ENCODE data around the gene PGAM2. TPM values are rescaled to one million over a fixed set of nuclear protein-coding genes. Genes with fewer than 3 reads are reported as not detected.

Gene PGAM2
- total and polyA plus RNA-seq, 2 of the 4 experiments (the other 2 are of a cell fraction) = not detected

GRCh38 chr7:44110719-44111635 lies 45.6 kb upstream of the PGAM2 start (continued):
- TF ChIP-seq MAZ (IDR thresholded peaks at IDR 0.05; ENCODE audit: borderline replicate concordance, low read depth, low read length) = no peak

- H2AK9ac ChIP-seq (replicated peaks; ENCODE audit: low read depth, low read length, poor library complexity) = no peak overlapping the region
- H3K9me1 ChIP-seq (ENCODE audit: insufficient read depth, low read length) = peaks cover 7% of the 10 kb centered on the region
- no peak overlapping the region for H3K18ac ChIP-seq (ENCODE audit: low read depth, low read length)
- WGBS, 2 experiments (ENCODE audit: extremely low coverage in 2 of 2, insufficient read length in 1 of 2) = 92% methylated on average over 8 of the region's 18 CpGs; no CpG with 5 or more reads in 1 of the 2 experiments
- H3K27ac ChIP-seq (ENCODE audit: insufficient read depth, low read length) = no peak overlapping the region
- DNase-seq = no peak
- peaks cover 9% of the 10 kb centered on the region for H3K36me3 ChIP-seq (ENCODE audit: control insufficient read depth, insufficient read depth, low read length)
- H2BK15ac ChIP-seq (ENCODE audit: low read depth, low read length) = no peak overlapping the region
- no peak overlapping the region for H3K14ac ChIP-seq (replicated peaks; ENCODE audit: low read depth, low read length)
- no peak overlapping the region for H2AFZ ChIP-seq (replicated peaks; ENCODE audit: low read length, poor library complexity)
- H3K79me1 ChIP-seq (ENCODE audit: low read depth in 1 of 2, low read length in 2 of 2) = no peaks in the 10 kb centered on the region; a peak in 1 of 4 replicates
- no peak overlapping the region for H2AK5ac ChIP-seq (ENCODE audit: low read depth, low read length)
- no peaks in the 10 kb centered on the region for H3K27me3 ChIP-seq (ENCODE audit: control insufficient read depth, insufficient read depth, low read length)
- H3K23ac ChIP-seq (ENCODE audit: low read depth, low read length) = no peak overlapping the region
- no peak for ATAC-seq (ENCODE audit: low read depth)
- TF ChIP-seq BHLHE40 (IDR thresholded peaks at IDR 0.05; ENCODE audit: low read depth, low read length) = no peak
- no peak for TF ChIP-seq RCOR1 (IDR thresholded peaks at IDR 0.05; ENCODE audit: insufficient replicate concordance, low read length)
- ChIA-PET CTCF (no interaction called here), POLR2A (ENCODE audit: unreplicated experiment) (no interaction called here)
- no TSS peak for BruUV-seq (replicated peaks)
- no peak overlapping the region for H3K4me2 ChIP-seq (ENCODE audit: low read depth, low read length)
- no peak overlapping the region for H4K5ac ChIP-seq (ENCODE audit: low read depth, low read length)
- H3K4me1 ChIP-seq (ENCODE audit: control insufficient read depth, insufficient read depth, low read length) = peaks cover 13% of the 10 kb centered on the region
- H4K20me1 ChIP-seq (ENCODE audit: insufficient read depth, low read length) = no peaks in the 10 kb centered on the region
- in situ Hi-C loops (cut with MboI; ENCODE audit: low sequenced_read_pairs) = no loop called here
- H4K91ac ChIP-seq (ENCODE audit: insufficient read depth, low read depth, low read length) = no peak overlapping the region
- H3K9ac ChIP-seq (ENCODE audit: low read depth, low read length) = no peak overlapping the region
- dilution Hi-C loops (cut with HindIII; ENCODE audit: low sequenced_read_pairs, unreplicated experiment) = no loop called here
- no peaks in the 10 kb centered on the region for H3K9me3 ChIP-seq (ENCODE audit: control insufficient read depth, insufficient read depth, low read length)
- no peak overlapping the region for H4K8ac ChIP-seq (ENCODE audit: low read depth in 2 of 2, low read length in 2 of 2)
- H2BK20ac ChIP-seq (ENCODE audit: low read depth, low read length) = no peak overlapping the region
- intact Hi-C loops (cut with micrococcal nuclease) = no loop called here
- no peak overlapping the region for H3K56ac ChIP-seq (ENCODE audit: extremely low read depth, insufficient read depth, low read length)
- H2BK5ac ChIP-seq (ENCODE audit: low read depth, low read length, poor library complexity, severe bottlenecking) = no peak overlapping the region
- no peak overlapping the region for H3K4ac ChIP-seq (ENCODE audit: low read depth, low read length)
- H3K4me3 ChIP-seq (ENCODE audit: insufficient read depth, low read depth, low read length) = no peak overlapping the region
- H2BK120ac ChIP-seq (ENCODE audit: low read depth, low read length) = no peak overlapping the region
These were observed 44.6 kb upstream of the PGAM2 start for GRCh38 chr7:44109991-44110390.
